T-helper 9 cell (primary cell): ENCODE measurements around the gene PPIL6.

ENCODE experiments used
- DNase-seq: peaks from one replicate; pipeline ENCODE4 v3.0.0-alpha.2; 2020

The PPIL6 gene

GRCh38 chr6:109360281-109360680, 80.1 kb downstream of the PPIL6 start:
- DNase-seq = no peak

GRCh38 chr6:109359248-109359647, 81.2 kb downstream of the PPIL6 start:
- no peak for DNase-seq

GRCh38 chr6:109358204-109358603, 82.2 kb downstream of the PPIL6 start:
- DNase-seq = no peak

GRCh38 chr6:109356237-109356636, 84.2 kb downstream of the PPIL6 start:
- no peak for DNase-seq

- no peak for DNase-seq
Measured at GRCh38 chr6:109351231-109352130, 88.9 kb downstream of the PPIL6 start.

GRCh38 chr6:109349419-109349987, 90.9 kb downstream of the PPIL6 start:
- no peak for DNase-seq

- DNase-seq = no peak
Measured at GRCh38 chr6:109348226-109348625, 92.2 kb downstream of the PPIL6 start.

- DNase-seq = no peak
Measured at GRCh38 chr6:109347779-109348178, 92.6 kb downstream of the PPIL6 start.

- no peak for DNase-seq
Measured at GRCh38 chr6:109345986-109346385, 94.4 kb downstream of the PPIL6 start.

GRCh38 chr6:109344226-109344625, 96.2 kb downstream of the PPIL6 start:
- DNase-seq = no peak

- no peak for DNase-seq
Measured at GRCh38 chr6:109343518-109343917, 96.9 kb downstream of the PPIL6 start.

- no peak for DNase-seq
Measured at GRCh38 chr6:109342911-109343310, 97.5 kb downstream of the PPIL6 start.

GRCh38 chr6:109342506-109342905, 97.9 kb downstream of the PPIL6 start:
- DNase-seq = no peak

GRCh38 chr6:109340811-109341210, 99.6 kb downstream of the PPIL6 start:
- no peak for DNase-seq
